COR-L47 (cell line): ENCODE results near the gene TMEM26.
"Not testable (repeated sequence)": the region's sequence is repeated elsewhere in the genome, so short reads cannot be mapped to it uniquely, and the experiment has no call there.

Experiments
- DNase-seq: peaks from one replicate; lab custom pipeline; 2025; lab: John Stamatoyannopoulos, UW

Gene TMEM26

DNA sequence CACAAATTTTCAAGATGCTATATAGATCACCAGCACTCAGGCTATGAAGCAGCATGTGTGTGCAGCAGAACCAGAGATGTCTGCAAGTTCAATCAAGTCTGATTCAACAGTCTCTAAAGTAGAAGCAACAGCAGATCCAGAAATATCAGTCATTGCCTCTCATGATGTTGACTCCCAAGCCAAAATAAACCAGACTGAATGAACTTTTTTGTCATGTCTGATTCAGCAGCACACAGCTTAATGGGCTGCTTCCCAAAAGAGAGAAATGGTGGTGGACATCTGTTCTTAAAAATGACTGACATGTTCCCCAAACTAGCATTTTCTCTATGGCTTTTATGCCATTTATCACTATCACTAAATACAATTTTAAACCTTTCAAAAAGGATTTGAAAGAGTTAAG lies 53.8 kb downstream of the TMEM26 start:
- no peak for DNase-seq

DNA sequence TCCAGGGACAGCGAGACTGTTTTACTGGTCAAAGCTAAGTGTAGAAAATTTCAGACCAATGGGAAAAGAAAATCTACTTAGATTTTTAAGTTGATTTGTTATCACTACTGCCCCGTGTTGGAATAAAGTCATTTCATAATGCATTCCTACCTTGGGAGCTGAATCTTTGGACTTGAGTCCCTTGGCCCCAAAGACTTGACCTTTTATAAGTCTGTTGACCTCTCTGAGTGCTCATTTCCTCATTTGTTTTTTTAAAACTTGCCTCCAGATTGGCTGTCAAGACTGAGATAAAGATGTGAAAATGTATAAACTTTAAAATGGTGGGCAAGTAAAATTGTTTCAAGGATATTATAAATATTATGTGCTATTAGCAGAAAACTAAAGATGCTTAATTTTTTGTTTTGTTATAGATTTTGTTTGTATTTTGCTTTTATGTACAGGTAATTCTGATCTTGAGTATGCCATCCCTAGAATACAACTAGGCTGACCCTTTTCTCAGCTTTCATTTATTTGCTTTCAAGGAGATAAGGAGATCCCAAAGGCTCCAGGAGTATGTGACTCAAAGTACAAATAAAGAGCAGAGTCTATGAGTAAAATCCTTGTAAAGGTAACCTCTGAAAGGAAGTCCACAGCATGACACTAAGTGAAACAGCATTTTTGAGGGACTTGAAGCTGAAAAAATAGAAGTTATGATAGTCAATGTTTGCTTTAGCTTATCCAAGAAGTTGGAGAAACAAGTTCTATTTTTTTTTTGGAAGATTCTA lies 54.6 kb downstream of the TMEM26 start:
- DNase-seq = no peak

DNA sequence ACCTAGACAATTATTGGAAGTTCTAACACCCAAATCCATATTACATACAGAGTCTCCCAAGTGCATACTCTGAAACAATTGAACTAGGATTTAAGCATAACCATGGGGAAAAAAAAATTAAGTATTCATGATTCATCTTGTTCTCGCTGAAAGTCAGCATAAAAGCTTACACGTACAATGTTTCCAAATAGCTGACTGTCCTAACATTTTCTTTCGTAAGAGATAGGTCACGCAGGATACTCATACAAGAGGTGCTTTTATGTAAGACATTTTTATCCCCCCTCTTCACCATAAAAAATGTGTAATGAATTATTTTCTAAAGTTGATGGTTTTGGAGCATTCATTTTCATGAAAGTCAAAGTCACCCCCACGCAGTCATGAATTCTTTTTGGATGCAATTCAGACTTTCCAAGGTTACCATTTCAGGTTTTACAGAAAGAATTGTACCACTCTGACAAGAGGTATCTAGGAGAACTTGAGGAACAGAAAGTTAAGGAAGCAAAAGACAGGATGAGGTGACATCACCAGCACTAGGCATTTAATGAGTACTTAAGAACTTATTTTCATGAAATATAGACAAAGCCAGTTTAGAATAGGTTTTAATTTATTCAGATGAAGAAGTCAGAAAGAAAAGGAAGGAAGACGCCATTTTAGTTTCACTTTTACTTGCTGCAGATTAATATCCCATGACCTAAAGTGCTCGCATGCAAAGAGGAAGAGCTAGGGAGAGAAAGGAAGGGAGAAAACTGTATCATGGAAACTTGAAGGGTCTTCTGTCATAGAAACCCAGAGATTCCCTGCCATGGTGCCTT lies 55.8 kb downstream of the TMEM26 start:
- DNase-seq = no peak

DNA sequence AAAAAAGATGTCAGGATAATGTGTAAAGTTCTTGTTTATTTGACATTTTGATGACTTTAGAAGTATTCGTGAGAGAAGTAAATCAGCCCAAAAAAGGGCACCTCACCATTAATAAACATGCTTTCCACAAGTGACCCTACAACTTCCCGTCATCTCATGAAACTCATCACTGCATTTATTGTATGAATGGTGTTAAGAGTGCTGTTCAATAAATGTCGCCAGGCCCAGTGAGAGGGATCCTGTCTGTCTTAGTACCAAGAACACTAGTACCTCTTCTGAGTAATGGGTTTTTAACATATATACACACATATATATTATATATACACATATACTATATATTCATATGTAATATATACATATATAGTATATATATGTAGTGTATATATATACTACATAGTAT lies 61.9 kb downstream of the TMEM26 start:
- no peak for DNase-seq

DNA sequence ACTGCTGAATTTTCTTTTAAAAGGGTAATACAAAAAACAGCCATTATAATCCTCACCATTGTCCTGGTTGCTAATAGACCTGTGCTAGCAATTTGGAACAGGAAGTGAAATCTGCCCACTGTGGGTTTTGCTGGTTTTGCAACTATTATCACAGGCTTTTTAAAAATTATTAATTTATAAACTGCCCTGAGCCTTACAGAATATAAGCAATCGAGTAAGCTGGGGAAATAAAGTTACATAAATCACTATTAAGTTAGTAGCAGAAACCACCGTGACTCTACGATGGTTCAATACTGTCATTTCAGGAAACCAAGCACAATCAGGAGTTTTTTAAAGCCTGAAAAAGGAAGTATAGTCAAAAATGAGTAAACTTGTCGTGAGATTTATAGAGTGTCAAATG lies 62.3 kb downstream of the TMEM26 start:
- DNase-seq = no peak

DNA sequence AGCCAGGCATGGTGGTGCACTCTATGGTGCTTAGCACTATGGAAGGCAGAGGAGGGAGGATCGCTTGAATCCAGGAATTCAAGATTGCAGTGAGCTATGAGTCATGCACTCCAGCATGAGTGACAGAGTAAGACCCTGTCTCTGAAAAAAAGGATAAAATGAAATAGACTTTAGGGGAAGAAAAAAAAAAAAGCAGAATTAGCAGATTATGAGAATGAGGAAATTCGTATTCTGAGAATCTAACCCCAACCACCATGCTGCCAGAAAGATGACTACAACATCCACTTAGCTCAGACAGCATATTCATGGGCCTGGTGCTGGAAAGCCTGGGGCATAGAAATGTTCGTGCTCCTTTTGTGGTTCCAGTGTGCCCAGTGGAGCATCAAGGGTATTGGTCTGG lies 63.3 kb downstream of the TMEM26 start:
- DNase-seq = no peak

DNA sequence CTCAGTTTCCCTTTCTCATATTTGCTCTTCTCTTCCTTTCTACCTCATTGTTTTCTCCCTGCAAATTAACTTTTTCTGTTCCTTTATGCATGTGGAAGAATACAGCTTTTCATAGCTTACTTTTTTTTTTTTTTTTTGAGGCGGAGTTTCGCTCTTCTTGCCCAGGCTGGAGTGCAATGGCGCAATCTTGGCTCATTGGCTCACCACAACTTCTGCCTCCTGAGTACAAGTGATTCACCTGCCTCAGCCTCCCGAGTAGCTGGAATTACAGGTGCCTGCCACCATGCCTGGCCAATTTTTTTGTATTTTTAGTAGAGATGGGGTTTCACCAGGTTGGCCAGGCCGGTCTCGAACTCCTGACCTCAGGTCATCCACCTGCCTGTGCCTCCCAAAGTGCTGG lies 64.2 kb downstream of the TMEM26 start:
- DNase-seq = not testable (repeated sequence)

DNA sequence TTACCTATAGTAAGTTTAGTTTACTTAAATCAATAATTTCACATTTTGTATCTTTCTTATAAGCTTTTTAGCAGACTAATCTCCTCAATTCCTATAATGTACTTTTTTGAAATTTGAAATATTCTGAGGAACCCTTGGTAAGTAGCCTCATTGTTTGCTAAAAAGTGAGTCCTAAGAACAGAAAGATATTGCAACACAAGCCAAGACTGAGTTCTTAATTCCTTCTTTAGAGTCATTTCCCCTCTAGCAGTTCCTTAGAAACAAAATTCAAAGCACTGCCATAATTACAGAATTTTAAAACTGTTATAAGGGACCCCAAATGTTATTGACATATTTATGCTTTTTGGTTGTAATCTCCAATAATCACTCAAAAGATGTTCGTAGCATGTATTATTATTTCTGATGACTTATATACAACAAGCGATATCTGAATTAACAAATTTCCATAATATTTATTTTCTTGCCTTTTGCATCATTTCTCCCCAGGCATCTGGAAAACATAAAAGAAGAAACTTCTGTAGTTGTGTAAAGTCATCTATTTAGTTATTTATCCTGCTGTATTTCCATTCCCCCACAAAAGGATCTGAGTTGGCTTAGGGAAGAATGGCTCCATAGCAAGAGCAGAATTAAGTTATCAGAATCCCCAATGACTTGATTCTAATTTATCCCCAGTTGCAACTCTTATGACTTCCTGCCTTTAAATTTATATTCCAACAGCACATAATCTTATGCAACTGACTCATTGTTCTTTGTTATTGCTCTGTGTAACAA lies 67.8 kb downstream of the TMEM26 start:
- DNase-seq = no peak

DNA sequence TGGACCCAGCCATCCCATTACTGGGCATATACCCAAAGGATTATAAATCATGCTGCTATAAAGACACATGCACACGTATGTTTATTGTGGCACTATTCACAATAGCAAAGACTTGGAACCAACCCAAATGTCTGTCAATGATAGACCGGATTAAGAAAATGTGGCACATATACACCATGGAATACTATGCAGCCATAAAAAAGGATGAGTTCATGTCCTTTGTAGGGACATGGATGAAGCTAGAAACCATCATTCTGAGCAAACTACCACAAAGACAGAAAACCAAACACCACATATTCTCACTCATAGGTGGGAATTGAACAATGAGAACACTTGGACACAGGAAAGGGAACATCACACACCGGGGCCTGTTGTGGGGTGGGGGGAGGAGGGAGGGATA lies 72.0 kb downstream of the TMEM26 start:
- not testable (repeated sequence) for DNase-seq

DNA sequence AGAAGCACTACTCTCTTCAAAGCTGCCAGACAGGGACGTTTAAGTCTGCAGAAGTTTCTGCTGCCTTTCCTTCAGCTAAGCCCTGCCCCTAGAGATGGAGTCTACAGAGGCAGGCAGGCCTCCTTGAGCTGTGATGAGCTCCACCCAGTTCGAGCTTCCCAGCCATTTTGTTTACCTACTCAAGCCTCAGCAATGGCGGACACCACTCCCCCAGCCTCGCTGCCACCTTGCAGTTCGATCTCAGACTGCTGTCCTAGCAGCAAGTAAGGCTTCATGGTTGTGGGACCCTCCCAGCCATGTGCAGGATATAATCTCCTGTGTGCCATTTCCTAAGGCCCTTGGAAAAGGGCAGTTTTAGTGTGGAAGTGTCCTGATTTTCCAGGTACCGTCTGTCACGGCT lies 74.3 kb downstream of the TMEM26 start:
- DNase-seq = no peak

DNA sequence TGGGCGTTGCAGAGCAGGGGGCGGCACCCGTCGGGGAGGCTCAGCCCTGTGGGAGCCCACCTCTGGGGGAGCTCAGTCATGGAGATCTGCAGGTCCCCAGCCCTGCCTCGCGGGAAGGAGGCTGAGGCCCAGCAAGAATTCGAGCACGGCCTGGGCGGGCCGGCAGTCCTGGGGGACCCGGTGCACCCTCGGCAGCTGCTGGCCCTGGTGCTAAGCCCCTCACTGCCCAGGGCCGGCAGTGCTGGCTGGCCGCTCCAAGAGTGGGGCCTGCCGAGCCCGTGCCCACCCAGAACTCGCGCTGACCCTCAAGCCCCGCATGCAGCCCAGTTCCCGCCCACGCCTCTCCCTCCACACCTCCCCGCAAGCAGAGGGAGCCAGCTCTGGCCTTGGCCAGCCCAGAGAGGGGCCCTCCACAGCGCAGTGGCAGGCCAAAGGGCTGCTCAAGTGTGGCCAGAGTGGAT lies 76.2 kb downstream of the TMEM26 start:
- DNase-seq = no peak

DNA sequence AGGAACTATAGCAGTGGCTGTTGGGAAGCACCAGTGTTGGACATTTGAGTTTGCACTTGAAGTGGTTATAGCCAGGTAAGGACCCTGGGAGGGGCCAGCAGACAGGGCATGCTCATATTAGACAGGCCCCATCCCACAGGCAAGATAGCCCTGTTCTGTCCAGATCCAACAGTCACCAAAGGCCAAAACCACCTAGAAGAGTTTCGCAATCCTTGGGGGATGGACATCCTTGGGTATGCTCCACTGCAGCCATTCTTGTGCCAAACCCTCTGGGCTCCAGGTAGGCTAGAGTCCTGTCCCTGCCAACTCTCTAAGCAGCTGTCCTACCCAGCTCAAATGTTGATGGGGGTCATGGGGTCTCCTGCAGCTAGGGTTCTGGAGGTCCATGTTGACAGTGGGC lies 76.8 kb downstream of the TMEM26 start:
- no peak for DNase-seq

DNA sequence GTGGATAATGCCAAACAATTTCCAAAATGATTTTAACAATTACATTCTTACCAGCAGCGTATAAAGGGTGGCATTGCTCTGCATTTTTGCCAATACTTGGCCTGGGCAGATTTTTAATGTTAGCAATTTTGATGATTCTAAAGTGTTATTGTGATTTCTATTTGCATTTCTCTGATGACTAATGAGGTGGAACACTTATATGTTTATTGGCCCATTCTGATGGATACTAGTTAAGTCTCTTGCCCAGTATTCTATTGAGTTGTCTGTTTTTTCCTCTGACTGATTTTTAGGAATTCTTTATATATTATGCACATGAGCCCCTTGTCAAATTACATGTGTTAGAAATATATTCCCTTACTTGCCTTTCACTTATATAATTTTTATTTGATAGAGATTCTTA lies 86.8 kb downstream of the TMEM26 start:
- DNase-seq = no peak

DNA sequence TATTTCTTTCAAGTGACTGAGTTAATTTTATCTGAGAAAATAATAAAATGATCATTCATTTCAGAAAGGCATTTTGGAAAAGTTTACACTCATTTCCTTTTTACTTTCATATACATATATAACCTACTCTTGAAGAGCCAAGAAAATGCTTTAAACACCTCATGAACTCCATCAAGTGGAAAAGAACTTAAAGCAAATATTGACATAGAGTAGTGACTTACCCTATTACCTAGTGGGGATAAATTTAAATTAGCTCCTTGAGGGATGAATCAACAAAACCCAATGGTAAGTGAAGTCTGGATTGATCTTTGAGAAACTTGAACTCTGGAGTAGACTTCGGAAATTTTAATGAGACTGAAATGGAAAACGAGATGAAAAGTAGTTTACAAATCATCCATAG lies 88.6 kb downstream of the TMEM26 start:
- DNase-seq = no peak

DNA sequence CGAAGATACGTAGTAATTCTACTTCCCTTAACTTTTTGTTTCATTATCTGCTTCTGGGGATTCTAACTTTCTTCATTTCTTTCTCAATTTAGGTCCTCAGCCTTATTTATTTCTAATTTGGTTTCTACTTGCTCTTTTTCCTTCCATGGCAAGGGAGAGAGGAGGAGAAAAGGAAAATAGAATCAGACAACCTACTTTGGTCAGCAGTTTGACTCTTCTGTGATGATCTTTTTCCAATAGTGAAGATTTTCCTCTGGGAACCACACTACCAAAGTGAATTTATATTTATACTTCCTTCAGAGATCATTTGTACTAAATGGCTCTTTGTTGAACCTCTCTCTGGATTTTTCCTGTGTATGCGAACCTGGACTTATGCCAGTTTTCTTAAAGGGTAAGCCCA lies 90.2 kb downstream of the TMEM26 start:
- no peak for DNase-seq

DNA sequence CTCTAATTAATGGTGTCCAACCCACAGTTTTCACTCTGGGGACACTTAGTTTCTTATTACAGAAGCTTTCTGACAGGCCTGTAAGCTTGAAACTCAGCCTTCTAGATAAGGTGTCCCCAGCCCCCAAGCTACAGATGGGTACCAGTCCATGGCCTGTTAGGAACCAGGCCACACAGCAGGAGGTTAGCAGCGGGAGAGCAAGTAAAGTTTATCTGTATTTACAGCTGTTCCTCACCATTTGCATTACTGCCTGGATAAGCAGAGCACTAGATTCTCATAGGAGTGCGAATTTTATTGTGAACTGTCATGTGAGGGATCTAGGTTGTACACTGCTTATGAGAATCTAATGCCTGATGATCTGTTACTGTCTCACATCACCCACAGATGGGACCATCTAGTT lies 93.7 kb downstream of the TMEM26 start:
- DNase-seq = no peak

DNA sequence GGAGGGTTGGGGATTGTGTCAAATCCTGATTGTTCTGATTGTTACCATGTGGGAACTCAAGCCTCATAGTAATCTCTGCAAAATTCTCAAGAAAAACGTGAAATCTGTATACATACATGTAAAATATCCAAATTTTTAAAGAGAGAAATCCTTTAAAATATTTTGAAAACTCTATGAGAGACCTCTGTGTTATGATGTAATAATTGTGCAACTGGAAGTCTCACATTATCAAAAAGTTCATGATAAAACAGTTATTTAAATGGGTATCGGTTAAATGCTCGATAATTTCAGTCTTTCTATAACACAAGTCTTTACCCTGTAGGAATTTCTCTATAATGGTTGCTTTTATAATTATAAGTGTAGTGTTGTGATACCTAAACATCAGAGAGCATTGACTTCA lies 95.5 kb downstream of the TMEM26 start:
- no peak for DNase-seq
